ENCODE data around the gene AHR. TPM values are rescaled to one million over a fixed set of nuclear protein-coding genes. Genes with fewer than 3 reads are reported as not detected.

AHR gene
- total RNA-seq, 2 experiments from 2014 or later = 95.2 to 95.7 TPM

DNA sequence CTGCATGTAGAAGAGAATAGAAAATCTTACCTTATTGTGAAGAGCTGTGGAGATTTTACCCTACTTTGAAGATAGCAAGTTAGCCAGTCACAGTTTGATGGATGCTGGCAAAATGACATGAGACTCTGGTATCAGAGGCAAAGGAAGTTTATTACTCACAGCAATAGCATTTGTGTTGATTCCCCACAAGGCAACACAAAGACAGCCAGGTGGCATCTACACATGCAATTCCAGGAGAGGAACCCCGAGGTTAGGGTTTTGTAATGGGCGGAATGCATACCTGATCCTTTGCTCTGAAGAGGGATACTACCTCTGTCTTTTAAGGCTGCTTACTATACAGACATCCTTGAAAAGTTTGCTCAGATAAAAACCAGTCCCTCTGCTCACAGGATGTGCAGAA is 59.5 kb downstream of the AHR start:
- H3K27me3 ChIP-seq (ENCODE audit: control insufficient read depth in 1 of 2, insufficient read depth in 2 of 2, low read length in 2 of 2) = no peaks in the 10 kb centered on the region
- ChIA-PET CTCF (interaction anchor here (0.7 kb wide), 1 partner anchor 9 kb away, joined by 3 read pairs; no protein-coding TSS in a partner anchor), POLR2A (no interaction called here)
- H3K36me3 ChIP-seq (ENCODE audit: insufficient read depth, low read length) = no peaks in the 10 kb centered on the region
- no peaks in the 10 kb centered on the region for H3K4me1 Mint-ChIP-seq (ENCODE audit: low read depth)
- no peaks in the 10 kb centered on the region for H3K36me3 Mint-ChIP-seq (ENCODE audit: low read depth)
- H3K4me1 ChIP-seq (ENCODE audit: insufficient read depth, low read length) = no peaks in the 10 kb centered on the region
- peaks cover 2% of the 10 kb centered on the region for H3K9me3 Mint-ChIP-seq
- no peak overlapping the region for H3K4me3 ChIP-seq (ENCODE audit: low read length)
- peaks cover 0 to 4% of the 10 kb centered on the region in 2 experiments for H3K9me3 ChIP-seq (ENCODE audit: control insufficient read depth in 1 of 2, insufficient read depth in 1 of 2, low read length in 2 of 2)
- DNase-seq (no peak), ATAC-seq (ENCODE audit: poor library complexity) (no peak)
- no peak overlapping the region for H3K4me3 Mint-ChIP-seq
- H3K27me3 Mint-ChIP-seq = no peaks in the 10 kb centered on the region
- no peak overlapping the region for H3K27ac Mint-ChIP-seq
- H3K27ac ChIP-seq (ENCODE audit: low read depth in 1 of 2, low read length in 2 of 2) = no peak overlapping the region
- TF ChIP-seq, protein P1, sequence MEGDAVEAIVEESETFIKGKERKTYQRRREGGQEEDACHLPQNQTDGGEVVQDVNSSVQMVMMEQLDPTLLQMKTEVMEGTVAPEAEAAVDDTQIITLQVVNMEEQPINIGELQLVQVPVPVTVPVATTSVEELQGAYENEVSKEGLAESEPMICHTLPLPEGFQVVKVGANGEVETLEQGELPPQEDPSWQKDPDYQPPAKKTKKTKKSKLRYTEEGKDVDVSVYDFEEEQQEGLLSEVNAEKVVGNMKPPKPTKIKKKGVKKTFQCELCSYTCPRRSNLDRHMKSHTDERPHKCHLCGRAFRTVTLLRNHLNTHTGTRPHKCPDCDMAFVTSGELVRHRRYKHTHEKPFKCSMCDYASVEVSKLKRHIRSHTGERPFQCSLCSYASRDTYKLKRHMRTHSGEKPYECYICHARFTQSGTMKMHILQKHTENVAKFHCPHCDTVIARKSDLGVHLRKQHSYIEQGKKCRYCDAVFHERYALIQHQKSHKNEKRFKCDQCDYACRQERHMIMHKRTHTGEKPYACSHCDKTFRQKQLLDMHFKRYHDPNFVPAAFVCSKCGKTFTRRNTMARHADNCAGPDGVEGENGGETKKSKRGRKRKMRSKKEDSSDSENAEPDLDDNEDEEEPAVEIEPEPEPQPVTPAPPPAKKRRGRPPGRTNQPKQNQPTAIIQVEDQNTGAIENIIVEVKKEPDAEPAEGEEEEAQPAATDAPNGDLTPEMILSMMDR (IDR thresholded peaks at IDR 0.05) = no peak
- intact Hi-C loops (cut with DNase I, micrococcal nuclease) = no loop called here

DNA sequence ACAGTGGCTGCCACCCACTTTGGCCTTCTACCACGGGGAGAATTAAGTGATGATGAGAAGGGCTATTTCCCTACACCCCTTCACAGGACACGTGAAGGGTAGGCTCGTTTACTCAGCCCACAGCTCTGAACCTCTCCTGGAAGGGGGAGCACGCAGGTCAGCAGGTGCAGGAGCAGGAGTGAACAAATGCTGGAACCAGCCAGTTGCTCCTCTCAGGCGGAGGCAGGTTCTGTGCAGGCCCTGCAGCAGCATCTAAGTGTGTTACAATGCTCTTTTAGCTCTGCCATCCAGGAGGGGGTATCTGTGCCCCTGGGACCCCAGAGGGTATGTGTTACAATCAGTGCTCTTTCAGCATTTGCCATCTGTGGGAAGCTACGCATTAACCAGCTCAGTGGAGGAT is 61.2 kb downstream of the AHR start:
- intact Hi-C loops (cut with DNase I, micrococcal nuclease) = no loop called here
- H3K4me3 Mint-ChIP-seq = no peak overlapping the region
- CTCF ChIA-PET = interaction anchor here (1.6 kb wide), 1 partner anchor 12 kb away, joined by 3 read pairs; no protein-coding TSS in a partner anchor

DNA sequence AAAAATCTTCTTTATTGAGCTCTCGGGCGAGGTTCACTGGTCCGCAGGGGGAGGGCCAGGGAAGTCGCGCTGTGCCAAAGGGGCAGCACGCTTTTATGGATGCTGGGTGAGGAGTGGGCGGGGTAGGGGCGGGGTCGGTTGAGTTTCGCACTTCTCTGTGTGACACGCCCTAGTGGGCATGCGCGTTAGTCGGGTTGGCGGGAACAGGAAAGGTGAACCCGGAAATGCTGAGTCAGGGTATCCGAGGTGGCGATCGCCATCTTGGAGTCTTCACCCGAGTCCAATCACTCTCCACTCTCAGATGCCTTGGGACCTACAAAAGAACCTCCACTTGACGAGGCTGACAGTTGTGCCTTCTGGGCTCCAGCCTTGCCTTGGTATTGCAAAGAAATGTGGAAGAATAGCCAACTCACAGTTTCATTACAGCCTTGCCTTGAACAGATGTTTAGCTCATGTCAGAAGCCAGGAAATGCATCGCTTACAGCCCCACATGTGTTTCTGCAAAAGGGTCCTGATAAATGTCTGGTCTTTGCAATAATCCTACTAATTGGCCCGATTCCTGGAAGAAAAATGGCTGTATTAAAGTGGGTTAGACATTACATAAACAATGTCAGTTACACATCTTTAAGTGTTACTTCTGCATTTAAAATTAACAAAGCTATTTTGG is 64.1 kb downstream of the AHR start:
- ATAC-seq (ENCODE audit: poor library complexity) (no peak), DNase-seq (no peak)
- no peaks in the 10 kb centered on the region for H3K4me1 ChIP-seq (ENCODE audit: insufficient read depth, low read length)
- Mint-ChIP-seq H3K4me3 (no peak overlapping the region), H3K27ac (no peak overlapping the region), H3K36me3 (ENCODE audit: low read depth) (no peaks in the 10 kb centered on the region), H3K4me1 (ENCODE audit: low read depth) (peaks cover 9% of the 10 kb centered on the region), H3K27me3 (no peaks in the 10 kb centered on the region), H3K9me3 (peaks cover 2% of the 10 kb centered on the region)
- POLR2A ChIA-PET = no interaction called here
- TF ChIP-seq, protein P1 (IDR thresholded peaks at IDR 0.05) = no peak
- H3K27ac ChIP-seq (ENCODE audit: low read depth in 1 of 2, low read length in 2 of 2) = no peak overlapping the region
- H3K27me3 ChIP-seq (ENCODE audit: control insufficient read depth in 1 of 2, insufficient read depth in 2 of 2, low read length in 2 of 2) = no peaks in the 10 kb centered on the region
- intact Hi-C loops (cut with DNase I, micrococcal nuclease) = no loop called here
- H3K4me3 ChIP-seq (ENCODE audit: low read length) = no peak overlapping the region
- H3K36me3 ChIP-seq (ENCODE audit: insufficient read depth, low read length) = no peaks in the 10 kb centered on the region
- peaks cover 0 to 4% of the 10 kb centered on the region in 2 experiments for H3K9me3 ChIP-seq (ENCODE audit: control insufficient read depth in 1 of 2, insufficient read depth in 1 of 2, low read length in 2 of 2)
- CTCF ChIA-PET = interaction anchor here (1.3 to 1.7 kb wide), 2 partner anchors 18 to 24 kb away, joined by 3 to 4 read pairs; no protein-coding TSS in a partner anchor

More for the DNA sequence above, 61.2 kb downstream of the AHR start:
- Mint-ChIP-seq H3K9me3 (peaks cover 2% of the 10 kb centered on the region), H3K4me1 (ENCODE audit: low read depth) (no peaks in the 10 kb centered on the region), H3K27me3 (no peaks in the 10 kb centered on the region), H3K27ac (no peak overlapping the region), H3K36me3 (ENCODE audit: low read depth) (no peaks in the 10 kb centered on the region)
- Histone ChIP-seq H3K36me3 (ENCODE audit: insufficient read depth, low read length) (no peaks in the 10 kb centered on the region), H3K27ac (ENCODE audit: low read depth in 1 of 2, low read length in 2 of 2) (no peak overlapping the region), H3K9me3 (ENCODE audit: control insufficient read depth in 1 of 2, insufficient read depth in 1 of 2, low read length in 2 of 2) (peaks cover 0 to 4% of the 10 kb centered on the region in 2 experiments), H3K4me1 (ENCODE audit: insufficient read depth, low read length) (no peaks in the 10 kb centered on the region), H3K4me3 (ENCODE audit: low read length) (no peak overlapping the region), H3K27me3 (ENCODE audit: control insufficient read depth in 1 of 2, insufficient read depth in 2 of 2, low read length in 2 of 2) (no peaks in the 10 kb centered on the region)
- POLR2A ChIA-PET = no interaction called here
- DNase-seq (no peak), ATAC-seq (ENCODE audit: poor library complexity) (no peak)
- TF ChIP-seq, protein P1 (IDR thresholded peaks at IDR 0.05) = no peak

All from CD4-positive, alpha-beta T cell (primary cell).